ENCODE results near the gene LHX3.
"Not testable (repeated sequence)": the region's sequence is repeated elsewhere in the genome, so short reads cannot be mapped to it uniquely, and the experiment has no call there.

LHX3 gene

DNA sequence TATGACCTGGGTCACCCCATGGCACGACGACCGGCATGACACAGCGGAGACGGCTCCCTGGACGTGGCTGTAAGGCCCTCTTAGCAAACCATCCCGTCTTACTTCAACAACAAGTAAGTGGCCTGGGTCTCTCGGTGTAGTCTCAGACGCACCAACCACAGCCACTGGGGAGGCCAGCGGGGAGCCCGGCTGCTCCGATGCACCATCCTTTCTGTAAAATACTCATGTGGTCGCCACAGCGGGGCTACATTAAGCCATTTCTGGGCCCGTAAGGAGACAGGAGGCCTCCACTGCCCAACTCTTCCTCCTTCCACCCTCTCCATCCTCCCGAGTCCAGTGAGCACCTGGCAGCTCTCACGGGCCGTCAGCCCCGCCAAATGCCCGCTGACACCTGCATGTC, 36.0 kb upstream of the LHX3 start:
- DNase-seq, result no peak

DNA sequence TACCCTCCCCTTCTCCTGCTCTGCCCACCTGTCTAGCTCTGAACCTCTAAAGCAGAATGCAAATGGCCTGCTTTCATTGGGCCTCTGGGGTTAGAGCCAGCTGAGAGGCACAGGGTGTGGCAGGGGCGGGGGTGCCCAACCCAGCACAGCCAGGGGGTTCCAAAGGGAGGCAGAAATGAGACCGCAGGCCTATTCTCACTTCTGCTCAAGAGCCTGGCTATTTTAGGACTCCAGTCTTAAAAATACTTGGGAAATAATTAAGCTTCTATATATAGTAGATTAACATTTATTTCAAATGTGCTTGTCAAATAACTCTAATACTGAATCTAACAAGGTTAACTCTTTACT, 35.0 kb upstream of the LHX3 start:
- no peak for DNase-seq

DNA sequence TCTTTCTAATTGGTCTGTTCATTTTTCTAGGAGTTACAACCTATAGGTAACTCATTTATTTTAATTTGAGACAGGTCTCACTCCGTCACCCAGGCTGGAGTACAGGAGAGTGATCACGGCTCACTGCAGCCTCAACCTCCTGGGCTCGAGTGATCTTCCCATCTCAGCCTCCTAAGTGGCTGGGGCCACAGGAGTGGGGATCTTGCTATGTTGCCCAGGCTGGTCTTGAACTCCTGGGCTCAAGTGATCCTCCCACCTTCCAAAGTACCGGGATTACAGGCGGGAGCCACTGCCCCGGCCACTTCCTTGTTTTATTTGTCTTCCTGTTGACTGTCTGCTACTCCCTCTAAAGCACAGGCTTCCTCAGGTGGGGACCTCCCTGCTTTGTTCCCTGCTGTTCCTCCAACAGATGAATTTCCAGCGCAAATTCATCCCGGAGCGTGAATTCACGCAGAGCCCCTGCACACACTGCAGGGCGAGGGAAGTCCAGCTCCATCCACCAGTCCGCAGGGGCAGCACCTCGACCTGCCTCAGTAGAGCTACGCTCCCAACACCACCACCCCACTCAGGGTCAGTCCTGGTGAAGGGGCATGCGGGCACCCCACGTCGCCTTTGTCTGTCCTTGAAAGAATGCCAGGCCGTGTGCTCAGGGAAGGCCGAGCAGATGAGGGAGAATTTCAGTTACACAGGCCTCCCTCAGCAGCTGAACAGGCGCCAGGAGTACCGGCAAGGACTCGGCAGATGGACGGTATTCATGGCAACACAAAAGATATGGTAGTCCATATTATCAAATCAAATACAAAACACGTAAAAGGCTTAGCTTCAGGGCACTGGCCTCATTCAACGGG, 34.4 kb upstream of the LHX3 start:
- DNase-seq, result no peak

DNA sequence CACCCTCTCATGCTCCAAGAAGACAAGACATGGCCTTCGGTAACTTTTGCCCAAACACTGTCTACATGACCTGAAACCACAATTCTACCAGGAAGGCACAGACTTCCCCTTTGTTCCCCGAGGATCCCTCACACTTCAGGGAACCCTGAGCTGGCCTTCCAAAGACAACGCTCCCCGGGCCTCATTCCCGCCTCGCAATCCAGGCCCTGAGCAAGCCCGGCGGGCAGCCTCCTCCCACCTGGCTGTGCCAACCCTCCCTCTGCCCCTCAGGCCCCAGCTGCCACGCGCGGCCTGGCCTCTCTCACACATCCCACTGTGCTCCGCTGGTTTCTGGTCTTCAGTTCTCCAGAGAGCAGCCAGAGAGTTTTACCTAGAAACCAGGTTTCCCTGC, 33.4 kb upstream of the LHX3 start:
- DNase-seq, result no peak

DNA sequence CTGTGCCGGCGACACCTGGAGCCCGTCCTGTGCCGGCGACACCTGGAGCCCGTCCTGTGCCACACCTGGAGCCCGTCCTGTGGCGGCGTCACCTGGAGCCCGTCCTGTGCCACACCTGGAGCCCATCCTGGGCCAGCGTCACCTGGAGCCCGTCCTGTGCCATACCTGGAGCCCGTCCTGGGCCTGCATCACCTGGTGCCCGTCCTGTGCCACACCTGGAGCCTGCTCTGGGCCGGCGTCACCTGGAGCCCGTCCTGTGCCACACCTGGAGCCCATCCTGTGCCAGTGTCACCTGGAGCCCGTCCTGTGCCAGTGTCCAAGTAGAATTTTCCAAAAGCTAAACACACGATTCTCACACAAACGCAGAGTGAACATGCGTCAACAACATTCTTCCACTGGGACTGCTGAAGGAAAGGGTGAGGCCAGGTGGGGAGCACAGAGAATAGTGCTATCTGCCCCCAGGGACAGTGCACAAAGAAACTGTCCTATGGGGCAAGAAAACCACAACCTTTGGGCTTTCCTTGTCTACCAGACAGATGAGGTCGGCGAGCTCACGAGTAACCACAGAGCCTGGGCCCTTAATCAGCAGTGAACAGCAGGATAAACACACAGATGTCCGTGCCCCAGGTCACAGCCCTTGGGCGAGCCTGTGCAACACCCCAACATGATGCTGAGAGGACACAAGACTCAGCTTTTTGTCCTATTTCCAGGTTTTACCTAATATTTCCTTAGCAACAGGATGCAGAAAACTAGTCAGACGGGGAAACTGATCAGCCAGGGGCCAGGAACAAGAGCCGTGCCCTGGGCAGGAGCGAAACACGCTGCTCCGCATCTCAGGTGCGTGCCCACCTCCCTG, 32.8 kb upstream of the LHX3 start:
- DNase-seq, result no peak

DNA sequence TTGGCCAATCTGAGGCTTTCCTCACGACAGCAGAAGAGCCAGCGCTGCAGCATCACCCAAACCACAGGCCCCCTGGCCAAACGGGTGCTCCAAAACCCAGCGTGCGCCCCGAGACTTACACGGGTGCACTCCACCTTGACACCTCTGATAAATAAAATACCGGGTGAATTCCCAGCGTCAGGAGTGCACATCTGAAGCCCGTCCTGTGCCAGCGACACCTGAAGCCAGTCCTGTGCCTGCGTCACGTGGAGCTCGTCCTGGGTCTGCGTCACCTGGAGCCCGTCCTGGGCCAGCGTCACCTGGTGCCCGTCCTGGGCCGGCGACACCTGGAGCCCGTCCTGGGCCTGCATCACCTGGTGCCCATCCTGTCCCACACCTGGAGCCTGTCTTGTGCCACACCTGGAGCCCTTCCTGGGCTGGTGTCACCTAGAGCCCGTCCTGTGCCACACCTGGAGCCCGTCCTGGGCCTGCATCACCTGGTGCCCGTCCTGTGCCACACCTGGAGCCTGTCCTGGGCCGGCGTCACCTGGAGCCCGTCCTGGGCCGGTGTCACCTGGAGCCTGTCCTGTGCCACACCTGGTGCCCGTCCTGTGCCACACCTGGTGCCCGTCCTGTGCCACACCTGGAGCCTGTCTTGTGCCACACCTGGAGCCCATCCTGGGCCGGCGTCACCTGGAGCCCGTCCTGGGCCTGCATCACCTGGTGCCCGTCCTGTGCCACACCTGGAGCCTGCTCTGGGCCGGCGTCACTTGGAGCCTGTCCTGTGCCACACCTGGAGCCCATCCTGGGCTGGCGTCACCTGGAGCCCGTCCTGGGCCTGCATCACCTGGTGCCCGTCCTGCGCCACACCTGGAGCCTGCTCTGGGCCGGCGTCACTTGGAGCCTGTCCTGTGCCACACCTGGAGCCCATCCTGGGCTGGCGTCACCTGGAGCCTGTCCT, 31.8 kb upstream of the LHX3 start:
- not testable (repeated sequence) for DNase-seq

DNA sequence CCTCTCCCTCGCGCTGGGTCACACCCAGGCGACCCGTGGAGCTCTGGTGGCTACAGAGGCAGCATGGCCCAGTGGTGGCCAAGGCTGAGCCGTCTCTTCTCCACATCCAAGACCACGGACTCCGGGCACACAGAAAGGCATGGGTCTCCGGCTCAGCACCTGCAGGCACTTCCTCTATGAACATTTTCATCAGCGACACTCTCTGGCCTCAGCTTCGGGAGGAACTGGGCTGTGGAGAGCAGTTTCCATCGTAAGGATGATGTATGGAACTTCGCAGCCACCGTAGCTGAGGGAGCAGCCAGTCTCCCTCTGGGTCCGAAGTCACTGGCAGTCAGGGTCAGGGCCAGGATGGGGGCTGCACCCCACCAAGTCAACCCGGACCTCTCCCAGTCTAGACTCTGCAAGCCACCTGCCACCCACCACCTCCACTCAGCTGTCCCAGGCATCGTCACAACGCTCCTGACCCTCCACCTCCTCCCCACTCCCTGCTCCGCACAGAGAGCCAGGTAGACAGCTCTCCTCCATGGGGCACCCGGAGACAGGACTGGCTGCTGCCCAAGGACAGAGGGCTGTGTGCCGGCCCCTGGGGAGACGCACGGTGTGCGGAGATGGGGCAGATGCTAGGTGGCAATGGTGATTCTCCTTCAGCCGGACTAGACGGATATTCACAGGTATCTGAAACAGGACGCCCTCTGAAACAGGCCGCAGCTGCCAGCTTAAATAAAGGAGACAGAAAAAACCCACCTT, 31.0 kb upstream of the LHX3 start:
- no peak for DNase-seq

DNA sequence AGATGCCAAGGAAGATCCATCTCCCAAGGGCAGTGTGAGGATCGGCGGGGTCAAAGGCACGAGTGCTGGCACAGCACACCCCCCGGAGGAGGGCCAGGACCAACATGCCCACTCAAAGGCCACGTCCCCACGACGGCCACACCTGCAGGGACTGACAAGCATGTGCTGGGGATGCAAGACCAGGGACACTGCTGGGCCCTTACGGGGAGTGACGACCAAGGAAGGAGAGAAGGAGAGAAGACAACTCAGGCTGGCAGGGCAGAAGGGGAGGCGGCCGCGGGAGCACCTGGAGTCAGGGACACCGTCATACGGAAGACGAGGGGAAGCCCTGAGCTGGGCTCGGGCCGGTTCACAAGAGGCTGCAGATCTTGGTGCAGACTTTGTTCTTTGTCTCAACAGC, 30.2 kb upstream of the LHX3 start:
- DNase-seq, result no peak

DNA sequence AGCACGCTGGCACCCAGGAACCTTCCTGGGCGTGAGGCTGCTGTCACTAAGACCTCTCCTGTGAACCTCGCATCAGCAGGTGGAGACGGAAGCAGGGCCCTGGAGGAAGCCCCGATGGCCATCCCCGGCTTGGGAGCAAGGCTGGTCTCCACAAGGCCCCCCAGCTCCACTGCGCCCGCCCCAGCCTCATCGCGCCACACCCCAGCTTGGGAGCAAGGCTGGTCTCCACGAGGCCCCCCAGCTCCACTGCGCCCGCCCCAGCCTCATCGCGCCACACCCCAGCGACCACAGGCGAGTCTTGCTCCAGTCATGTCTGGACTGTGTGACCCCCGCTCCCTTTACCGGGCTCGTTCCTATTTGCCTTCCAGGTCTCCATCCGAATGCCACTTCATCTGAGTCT, 29.7 kb upstream of the LHX3 start:
- DNase-seq, result no peak

DNA sequence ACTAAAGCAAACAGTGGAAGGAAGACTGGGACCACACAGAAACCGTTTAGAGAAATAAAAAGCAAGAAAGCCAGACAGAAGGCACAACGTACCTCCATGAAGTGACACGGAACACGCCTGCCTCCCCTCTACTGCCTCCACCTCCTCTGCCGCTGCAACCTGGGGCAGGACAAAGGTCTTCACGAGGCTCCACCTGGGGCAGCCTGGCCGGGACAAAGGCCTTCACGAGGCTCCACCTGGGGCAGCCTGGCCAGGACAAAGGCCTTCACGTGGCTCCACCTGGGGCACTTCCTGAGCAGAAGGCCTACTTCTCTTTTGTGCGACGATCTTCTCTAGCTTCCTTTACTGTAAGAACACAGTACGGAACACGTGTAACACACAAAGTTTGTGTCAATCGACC, 28.9 kb upstream of the LHX3 start:
- DNase-seq, result no peak

DNA sequence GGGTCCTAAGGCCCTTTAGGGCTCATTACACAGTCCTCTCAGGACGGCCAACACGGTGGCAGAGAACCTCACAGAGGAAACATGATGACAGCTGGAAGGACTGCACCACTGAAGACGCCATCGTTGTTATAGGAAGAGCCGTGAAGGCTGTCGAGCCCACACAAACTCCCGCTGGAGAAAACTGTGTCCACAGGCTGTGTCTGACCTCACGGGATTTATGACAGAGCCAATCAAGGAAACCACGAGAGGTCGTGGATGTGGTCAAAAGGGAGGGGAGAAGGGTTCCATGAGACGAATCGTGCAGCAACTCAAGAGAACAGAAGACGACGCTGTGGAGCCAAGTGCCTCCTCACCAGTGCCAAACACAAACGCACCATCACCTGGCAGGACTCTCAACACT, 28.5 kb upstream of the LHX3 start:
- no peak for DNase-seq

DNA sequence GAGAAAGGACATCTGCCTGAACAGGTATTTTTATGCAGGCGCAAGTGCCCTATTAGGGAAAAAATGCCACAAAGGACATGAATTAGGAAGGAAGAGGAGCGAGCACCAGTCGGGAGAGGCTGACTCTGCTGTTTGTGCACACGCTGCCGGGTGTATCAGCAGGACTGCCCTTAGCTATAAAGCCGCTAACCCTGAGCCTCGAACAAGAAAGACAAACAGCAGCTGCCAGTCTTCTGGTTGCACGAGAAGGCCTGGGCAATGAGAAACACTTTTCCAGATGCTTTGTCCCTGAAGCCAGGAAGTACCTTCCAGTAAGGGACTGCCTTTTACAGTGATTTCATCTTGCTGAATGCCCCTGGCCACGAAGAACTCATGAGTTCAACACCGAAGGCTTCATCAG, 28.0 kb upstream of the LHX3 start:
- DNase-seq, result no peak

DNA sequence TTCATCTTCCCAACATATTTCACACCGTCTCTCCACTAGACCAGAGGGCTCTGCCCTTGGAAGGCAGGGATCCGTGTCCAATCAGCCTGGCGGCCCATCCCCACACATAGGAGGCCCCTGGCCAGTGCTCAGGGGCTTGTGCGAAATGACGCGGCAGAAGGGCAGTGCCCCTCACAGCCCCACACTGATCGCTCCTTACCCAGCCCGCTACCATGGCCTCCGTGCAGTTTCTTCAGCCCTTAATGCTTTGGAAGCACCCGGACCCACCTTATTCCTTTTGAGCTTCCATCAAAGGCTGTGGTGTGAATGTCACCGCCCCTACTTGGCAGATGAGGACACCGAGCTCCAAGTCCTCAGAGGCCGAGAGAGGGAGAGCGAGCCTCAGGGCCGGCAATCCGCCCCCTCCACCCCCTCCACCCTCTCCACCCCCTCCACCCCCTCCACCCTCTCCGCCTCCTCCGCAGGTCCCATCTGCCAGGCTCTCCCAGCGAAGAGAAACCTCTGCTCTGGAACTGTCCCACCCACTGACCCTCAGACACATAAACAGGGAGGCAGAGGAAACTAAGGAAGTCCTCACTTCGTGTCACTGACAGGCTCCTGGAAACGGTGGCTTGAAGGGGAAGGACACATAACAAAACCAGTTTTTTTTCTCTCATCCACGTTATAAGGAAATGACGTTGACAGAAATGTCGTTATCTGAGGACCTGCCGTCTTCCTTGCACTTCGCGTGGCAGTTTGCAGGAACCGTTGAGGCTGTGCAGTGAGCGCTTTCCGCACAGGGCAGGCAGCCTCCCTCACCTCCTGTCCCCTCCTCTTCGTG, 26.8 kb upstream of the LHX3 start:
- peak in 1 of 2 donors; percentile 72 for DNase-seq

DNA sequence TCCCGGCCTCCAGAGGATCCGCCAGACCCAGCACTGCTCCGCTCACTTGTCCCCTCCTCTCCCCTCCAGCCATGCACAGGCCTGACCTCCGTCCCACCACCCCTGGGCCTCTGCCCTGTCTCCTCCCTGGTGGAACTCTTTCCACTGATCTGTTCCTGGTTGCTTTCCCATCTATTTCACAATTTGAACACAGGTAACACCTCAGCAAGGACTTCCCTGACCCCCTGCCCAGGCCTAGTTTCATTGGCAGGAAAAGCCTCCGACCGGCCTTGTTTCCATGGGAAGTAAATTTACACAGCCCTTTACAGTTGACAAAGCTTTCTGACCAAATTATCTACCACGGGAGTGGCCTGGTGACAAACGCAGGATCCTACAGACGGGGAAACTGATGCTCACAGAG, 25.8 kb upstream of the LHX3 start:
- DNase-seq, result no peak

DNA sequence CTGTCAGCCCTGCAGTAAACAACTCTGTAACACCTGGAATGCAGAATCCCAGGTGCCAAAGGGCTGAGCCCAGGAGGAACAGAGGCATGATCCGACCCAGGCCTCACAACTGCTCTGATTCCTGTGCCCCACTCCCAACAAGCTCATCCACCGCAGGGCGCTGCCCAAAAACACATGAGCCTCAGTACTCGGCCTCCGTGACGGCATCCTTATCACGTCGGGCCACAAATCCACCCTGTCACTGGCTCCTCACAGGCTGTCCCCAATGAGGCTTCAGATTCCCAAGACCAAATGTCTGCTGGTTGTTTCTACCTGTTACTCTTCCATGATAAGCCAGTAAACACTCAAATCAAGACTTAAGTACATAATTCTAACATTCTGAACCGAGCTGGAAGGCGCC, 25.4 kb upstream of the LHX3 start:
- no peak for DNase-seq

DNA sequence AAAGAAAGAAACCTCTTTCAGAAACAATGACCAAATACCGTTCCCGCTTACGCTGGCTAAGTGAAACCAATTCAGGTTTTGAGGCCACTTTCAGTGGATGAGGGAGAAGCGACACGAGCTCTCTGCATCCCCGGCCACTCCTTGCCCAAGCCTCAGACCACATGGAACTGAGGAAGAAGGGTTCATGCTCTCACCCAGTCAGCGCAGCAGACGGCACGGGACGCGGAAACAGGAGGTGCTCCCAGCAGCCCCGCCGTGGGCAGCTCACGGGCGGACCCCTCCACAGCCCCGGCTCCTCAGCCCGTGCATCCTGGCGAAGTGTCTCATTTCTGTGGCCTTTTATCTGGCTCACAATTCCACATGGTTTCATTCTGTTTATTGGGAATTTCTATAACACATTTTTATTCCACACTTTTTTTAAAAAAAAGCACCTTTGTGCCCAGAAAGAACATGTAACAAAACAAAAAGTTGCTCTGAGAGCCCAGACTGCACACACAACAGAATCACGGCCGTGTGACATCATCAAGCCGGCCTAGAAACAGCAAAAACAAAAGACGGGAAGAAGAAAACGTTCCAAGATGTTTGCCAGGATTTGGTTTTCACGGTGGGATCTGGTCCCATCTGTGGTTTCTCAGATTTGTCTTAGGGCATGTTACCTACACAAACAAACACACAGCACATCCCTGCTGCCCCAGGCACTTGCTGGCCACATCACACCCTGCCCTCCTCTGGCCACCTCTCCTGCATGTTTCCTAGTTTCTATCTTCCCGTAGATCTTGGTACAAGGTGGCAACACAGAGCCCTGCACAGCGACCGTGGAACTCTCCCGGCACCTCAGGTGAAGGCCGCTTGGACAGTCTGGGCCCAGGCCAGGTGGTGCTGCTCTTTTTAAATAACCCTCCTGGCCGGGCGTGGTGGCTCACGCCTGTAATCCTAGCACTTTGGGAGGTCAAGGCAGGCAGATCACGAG, 24.5 kb upstream of the LHX3 start:
- DNase-seq, result no peak

DNA sequence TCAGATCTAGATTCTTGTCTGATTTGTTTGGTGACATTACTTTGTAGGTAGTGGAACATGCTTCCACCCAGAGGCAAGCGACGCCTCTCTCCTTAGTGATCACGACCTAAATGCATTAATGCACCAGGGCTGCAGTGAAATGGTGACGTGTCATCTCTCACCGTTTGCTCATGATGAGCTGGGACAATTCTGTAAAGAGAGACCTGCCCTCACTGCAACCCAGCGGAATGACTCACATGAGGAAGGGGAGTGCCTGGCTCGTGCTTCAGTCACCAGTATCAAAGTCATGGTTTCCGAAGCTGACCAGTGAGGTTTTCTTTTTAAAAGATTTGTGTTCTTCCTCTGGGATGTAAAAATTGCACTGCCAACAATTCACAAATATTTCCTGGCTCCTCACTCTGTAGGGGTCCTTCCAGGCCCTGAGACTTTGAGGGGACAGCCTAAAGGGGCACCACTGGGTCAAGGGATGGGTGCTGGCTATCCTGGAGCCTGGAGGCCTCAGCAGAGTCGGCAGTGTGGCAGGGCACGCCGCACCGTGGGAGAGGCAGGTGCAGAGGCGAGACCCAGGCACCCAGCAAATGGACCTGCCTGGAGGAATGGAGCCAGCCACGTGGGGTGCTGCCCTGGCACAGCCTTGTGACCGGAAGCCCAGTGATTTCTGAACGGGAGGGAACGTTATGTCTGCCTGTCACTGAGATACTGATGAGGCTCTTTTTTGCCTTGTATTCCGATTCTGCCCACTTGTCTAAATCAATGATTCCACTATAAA, 23.4 kb upstream of the LHX3 start:
- peak in 1 of 2 donors; percentile 1 for DNase-seq

DNA sequence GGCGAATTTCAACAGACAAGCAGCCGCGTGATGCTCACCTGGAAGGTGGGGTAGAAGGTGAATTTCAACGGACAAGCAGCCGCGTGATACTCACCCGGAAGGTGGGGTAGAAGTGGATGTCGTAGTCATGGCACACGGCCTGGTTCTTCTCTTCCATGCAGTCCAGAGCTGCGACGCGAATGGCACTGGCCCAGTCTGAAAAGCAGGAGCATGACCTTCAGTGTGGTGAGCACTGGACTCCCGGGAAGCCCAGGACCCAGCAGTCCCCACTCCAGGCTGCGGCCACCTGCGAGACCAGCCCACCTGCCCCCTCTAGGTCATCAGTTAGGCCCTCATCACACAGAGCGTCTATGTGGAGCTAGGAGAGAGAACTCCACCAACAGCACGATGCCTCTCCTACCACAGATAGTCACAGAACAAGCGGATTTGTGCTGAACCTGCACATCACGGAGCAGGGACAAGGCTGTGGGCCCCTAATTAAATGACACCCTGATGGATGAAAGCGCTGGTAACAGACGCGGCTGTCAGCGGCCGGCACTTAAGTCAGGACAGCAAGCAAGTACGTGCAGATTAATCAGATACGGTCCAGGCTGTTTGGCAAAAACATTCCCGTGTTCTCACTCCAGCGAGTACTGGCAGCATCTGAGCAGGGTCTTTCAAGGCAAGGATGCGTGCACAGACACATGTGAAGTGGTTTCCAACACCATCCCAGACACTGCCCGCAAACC, 21.9 kb upstream of the LHX3 start:
- no peak for DNase-seq
